HG02588 (cell line): ENCODE data around the gene HDAC5.
"Not testable (repeated sequence)": the region's sequence is repeated elsewhere in the genome, so short reads cannot be mapped to it uniquely, and the experiment has no call there.

Experiments
- ATAC-seq: cut with Tn5 transposase; IDR thresholded peaks from one replicate; pipeline ENCODE4 v1.9.1; 2021; ENCODE audit warnings: mild to moderate bottlenecking, moderate library complexity; ENCODE audit not compliant: unreplicated experiment

The HDAC5 gene

DNA sequence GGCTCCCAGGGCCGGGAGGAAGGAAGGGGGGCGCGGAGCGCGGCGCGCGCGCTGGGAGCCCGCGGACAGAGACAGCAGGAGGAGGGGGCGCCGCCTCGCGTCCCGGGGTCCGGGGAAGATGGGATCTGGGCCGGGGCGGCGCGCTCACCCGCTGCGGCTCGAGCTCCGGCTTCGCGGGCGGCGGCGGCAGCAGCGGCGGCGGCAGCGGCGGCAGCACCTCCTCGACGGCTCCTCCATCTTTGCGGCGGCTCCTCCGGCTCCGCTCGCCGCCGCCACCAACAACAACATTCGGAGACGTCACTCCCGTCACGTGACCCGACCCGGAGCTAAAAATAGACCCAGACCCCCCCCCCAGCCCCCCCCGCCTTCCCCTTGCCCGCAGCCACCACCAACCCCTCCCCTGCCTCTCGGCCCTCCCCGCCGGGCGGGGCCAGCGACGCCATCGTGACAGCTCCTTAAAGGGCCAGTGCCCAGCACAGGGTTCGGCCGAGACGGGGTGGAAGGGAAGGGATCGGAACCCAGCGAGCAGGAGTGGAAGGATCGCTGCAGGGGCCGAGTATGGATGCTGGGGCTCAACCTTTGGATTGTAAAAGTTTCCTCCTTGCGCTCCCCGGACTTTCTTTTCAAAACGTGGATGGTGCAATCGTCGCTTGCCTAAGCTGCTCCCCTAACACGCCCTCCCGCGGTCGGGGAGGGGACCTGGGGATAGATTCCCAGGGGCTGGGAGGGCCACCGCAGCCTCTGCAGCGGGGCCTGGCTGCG lies at the start of gene HDAC5:
Gene HDAC5 (minus strand): TSS at position 286 of the 762 bp plus-strand sequence. CDS start 6,126 bp downstream, outside the sequence.
- ATAC-seq = peak; percentile 92

DNA sequence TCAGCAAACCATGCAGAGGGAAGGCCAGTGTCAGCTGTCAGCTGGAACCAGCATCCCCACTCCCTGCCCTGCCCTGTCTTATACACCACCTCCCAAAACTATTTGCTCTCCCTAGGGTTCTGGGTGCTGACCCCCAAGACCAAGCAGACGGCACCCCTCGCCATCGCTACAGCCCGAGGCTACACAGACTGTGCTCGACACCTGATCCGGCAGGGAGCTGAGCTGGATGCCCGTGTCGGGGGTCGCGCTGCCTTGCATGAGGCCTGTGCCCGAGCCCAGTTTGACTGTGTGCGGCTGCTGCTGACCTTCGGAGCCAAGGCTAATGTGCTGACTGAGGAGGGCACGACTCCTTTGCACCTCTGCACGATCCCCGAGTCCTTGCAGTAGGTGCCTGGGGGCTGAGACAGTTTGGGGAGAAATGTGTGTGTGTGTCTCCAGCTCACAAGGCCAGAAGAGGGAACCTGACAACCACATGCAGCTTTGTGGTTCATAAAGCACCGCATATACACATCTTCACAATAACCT lies 48.6 kb upstream of the HDAC5 start:
- no peak for ATAC-seq

DNA sequence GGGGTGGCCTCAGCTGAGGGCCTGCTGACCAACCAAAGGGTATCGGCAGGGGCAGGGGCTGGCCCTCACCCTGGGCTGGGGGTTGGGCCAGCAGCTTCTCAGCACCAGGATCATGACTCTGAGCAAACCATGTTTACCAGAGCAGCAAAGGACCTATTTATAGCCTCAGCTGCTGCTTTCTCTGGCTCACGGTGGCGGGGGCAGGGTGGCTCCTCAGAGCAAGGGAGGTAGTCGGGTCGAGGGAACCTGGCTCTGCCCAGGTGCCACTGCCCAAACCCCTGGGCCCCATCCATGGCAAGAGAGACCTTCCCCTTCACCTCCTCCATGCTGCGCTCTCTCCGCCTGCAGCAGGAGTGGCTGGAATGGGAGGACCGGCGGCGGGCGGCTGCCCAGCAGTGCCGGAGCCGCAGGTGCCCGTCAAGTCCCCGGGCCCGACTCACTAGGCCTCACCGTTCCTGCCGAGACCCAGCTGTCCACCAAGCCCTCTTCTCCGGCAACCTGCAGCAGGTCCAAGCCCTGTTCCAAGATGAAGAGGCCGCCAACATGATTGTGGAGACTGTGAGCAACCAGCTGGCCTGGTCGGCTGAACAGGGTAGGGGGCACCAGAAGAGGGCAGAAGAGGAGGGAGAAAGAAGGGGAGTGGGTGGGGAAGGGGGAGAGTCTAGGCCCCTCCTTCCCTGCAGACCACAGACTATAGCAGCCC lies 47.2 kb upstream of the HDAC5 start, which contains the start of gene ASB16:
Gene ASB16 (plus strand): TSS at position 206 of the 703 bp plus-strand sequence. CDS start 86 bp downstream, at position 292.
- ATAC-seq = no peak

DNA sequence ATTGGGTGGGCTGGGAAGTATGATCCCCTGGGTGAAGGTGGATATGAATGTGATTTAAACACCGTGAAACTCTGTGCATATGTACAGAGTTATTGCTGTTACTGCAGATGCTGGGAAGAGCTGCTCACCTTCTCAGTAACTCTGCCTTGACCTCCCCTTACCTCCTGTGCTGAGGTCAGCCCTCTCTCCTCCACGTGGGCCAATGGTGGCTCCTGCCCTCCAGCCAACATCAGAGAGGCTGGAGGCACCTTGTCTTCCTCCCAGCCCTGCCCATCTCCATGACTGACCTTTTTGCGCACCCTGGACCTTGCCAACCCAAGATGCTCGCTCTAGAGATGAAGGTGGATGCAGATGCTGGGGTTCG lies 46.7 kb upstream of the HDAC5 start:
- ATAC-seq = no peak

DNA sequence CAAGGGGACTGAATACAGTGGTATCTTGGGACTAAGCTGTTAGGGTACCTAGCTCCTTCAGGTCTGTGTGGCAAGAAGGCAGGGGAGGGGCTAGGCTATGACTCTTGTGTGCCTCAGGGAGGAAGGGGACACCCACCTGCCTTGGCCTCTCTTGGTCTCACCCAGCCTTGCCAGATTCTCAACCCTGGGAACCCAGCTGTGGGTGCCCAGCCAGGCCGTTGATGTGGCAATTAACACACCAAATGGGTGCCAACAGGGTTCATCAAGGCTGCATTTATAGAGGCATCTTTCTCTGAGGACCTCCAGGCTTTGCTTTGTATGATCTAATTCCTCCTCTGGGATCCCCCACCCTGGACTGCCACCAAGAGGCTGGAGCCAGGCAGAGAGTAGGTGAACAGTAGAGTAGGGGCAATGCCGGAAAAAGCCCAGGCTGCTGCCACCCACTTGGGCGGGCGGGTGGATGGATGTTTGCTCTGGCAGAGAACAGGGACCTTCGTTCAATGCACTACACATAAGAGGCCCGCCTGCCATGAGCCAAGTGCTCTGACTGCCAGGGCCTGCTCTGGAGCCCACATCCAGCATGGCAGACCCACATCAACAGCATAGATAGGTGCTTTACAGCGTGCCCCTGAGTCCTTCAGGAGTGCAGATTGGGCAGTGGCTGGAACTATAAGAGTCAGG lies 43.9 kb upstream of the HDAC5 start:
- ATAC-seq = no peak

DNA sequence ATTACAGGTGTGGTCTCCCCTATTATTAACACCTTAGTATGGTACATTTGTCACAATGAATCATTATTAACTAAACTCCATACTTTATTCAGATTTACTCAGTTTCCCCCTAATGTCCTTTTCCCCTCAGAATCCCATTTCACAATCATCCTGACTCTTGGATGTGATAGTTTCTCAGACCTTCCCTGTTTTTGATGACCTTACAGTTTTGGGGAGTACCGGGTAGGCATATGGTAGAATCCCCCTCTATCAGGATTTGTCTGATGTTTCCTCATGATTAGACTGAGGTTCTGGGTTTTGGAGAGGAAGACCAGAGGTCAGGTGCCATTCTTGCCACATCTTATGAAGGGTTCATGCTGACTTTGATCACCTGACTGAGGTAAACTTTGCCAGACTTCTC lies 41.0 kb upstream of the HDAC5 start:
- no peak for ATAC-seq

DNA sequence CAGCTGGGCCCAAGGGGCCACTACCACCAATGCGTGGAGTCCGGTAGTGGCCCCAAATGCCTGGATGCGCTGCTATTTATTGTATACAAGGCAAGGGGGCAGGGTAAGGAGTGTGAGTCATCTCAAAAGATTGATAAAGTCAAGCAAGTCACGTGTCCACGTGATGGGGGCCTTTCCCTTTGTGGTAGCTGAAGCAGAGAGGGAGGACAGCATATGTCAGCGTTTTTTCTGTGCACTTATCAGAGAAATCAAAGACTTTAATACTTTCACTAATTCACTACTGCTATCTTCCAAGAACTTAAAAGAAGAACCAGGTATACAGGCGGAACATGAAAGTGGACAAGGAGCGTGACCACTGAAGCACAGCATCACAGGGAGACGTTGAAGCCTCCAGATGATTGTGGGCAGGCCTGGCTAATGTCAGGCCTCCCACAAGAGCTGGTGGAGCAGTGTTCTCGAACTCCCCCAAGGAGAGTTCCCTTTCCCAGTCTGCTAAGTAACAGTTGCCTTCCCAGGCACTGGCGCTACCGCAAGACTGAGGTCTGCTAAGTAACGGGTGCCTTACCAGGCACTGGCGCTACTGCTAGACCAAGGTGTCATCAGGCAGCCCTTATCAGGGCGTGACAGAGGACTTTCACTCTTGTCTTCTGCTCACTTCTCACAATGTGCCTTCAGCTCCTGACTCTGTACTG lies 36.2 kb upstream of the HDAC5 start:
- no peak for ATAC-seq

DNA sequence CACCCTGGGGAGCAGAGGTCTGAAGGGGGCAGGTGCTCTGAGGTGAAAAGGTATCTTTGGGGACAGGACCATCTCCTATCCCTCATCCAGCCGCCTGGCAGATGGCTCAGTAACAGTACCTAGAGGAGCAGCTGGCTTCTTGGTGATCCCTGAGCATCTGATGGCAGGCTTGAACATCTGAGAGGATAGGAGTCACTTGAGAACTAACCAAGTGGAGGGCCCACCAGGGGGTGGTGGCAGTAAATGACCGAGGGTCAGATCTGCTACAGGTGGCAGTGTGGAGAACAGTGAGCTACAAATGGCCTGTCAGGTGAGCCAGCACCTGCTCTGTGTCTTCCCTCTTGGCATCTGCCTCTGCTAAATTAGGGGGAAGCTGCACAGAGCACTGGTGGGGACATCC lies 32.0 kb upstream of the HDAC5 start:
- no peak for ATAC-seq

DNA sequence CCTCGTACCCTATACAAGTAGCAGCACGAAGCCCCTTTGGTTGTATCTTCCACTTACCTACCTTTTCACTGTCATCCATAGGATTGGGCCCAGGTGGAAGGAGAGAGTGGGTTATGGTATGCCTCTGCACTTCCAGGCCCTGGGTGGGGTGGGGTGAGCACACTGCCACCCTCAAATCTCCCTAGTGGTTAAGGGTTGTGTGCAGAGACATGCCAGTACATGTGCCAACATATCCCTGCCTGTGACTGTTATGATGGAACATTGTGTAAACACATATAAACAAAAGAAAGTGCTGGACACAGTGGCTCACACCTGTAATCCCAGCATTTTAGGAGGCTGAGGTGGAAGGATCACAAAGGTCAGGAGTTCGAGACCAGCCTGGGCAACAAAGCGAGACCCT lies 29.4 kb upstream of the HDAC5 start:
- no peak for ATAC-seq

DNA sequence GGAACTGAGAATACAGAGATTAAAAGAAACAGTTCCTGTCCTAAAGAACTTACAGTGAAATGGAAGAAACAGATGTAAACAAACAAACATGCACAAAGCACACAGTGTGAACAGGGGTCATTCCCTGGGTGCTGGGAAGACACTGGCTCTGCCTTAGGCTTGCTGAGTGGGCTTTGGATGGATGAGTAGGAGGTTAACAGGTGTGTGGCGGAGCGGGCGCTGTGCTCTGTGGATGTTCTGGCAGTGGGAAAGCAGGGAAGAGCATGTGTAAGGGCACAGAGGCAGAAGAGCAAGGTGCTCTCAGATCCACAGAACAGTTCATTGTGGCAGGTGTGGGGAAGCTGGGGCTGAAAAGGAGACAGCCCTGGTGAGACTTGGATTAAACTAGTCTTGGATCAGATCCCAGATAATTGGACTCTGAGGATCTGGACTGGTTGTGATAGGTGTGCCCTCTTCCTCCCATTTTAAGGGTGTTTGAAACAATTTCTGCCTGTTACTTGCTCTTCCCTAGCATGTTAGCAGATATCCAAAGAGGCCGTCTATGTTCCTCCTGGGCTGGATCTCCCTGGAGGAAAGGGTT lies 26.4 kb upstream of the HDAC5 start:
- no peak for ATAC-seq

DNA sequence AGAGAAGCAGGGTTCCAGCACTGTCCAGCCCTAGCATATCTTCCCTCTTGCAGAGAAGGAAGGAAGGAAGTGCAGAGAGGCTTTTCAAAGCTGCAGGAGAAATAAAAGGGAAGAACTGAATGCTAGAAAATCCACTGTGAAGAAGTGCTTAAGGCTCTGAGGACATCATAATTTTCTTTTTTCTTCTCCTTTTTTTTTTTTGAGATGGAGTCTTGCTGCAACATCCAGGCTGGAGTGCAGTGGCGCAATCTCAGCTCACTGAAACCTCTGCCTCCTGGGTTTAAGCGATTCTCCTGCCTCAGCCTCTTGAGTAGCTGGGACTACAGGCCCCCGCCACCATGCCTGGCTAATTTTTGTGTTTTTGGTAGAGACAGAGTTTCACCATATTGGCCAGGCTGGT lies 25.6 kb upstream of the HDAC5 start:
- ATAC-seq = not testable (repeated sequence)

DNA sequence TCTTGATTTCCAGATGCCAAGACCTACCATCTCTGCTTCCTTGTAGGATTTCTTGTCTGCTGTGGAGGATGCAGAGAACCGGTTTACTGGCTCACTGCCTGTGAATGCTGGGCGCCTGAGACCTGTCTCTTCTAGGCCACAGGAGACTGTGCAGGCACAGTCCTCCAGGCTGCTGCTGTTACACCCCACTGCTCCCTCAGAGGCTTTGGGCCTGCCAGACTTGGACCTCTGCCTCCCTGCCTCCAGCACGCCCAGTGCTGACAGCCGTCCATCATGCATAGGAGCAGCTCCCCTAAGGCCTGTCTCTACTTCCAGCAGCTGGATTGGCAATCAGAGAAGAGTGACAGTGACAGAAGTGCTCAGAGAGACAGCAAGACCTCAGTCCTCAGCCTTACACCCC lies 24.4 kb upstream of the HDAC5 start:
- ATAC-seq = no peak

DNA sequence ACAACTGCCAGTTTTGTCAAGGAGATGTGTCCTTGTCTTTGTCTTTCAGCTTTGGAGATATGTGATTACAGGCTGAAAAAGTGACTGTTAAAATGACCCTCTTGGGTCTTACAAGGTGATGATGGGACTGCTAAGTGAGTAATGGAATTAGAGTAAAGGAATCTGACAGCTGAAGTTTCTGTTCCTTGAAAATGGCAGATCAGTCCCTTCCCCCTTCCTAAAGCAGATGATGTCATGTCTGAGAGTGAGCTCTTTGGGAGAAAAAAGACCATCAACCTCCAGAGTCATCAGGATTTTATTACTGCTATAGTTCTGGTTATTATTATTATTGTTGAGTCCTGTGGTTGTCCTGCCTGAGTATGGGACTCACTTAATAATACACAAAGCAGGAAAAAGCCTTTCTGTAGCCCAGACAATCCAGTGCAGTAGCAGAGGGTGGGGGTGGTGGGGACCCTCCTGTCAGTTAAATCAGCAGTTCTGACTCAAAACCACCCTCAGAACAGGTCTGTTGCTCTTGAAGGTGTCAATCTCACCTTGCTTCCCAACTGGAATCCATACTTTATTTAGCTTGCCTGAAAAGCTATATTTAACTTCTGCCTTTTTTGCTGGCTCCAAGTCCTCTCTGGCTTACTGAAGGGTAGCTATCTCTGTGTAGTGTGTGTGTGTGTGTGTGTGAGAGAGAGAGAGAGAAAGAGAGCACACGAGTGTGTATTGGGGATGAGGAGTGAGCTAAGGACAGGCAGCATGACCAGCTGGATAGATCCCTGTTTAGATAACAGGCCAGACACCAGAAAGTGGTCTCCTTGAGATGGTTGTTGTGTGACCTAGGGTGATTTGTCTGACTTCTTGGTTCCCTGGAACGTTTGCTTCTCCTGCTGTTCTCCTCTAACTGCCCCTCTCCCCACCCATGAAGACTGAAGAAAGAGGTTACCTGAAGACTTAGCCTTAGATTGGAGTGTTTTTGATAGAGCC lies 23.2 kb upstream of the HDAC5 start:
- no peak for ATAC-seq

DNA sequence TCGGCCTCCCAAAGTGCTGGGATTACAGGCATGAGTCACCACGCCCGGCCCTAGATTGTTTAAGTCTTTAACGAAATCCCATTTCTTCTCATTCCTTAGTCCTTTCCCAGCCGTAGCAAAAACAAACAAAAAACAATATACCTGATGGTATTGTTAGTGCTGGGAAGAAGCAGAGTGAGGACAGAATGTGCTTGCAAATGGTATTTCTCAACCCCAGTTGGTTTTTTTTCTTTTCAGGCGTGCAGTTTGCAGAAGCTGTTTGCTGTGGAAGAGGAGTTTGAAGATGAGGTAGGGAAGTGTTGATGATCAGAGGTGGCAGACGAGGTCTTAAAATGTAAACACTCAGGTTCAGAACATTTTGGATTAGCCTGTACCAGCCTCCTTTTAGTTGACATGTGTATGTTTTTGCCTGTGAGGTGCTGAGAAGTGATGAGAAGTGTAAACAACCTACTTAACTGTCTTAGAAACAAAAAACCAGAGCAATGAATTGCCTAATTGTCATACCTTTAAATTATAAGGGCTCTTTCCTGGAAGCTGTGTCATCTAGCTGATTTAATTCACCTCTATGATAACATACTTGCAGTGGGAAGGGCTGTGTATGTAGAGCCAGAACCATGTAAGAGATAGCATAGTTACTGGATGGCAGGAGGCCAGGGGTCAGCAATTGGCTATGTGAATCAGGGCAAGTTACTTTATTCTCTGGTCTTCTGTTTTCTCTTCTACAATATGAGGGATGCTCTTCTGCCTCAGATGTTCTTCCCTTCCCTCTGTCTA lies 21.7 kb upstream of the HDAC5 start:
- no peak for ATAC-seq

DNA sequence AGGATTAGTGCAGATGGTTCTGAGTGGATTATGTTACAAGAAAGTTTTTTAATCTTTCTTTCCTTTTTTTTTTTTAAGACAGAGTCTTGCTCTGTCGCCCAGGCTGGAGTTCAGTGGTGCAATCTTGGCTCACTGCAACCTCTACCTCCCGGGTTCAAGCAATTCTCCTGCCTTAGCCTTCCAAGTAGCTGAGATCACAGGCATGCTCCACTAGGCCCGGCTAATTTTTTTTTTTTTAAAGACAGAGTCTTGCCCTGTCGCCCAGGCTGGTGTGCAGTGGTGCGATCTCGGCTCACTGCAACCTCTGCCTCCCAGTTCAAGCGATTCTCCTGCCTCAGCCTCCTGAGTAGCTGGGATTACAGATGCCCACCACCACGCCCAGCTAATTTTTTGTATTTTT lies 20.5 kb upstream of the HDAC5 start:
- ATAC-seq = not testable (repeated sequence)

DNA sequence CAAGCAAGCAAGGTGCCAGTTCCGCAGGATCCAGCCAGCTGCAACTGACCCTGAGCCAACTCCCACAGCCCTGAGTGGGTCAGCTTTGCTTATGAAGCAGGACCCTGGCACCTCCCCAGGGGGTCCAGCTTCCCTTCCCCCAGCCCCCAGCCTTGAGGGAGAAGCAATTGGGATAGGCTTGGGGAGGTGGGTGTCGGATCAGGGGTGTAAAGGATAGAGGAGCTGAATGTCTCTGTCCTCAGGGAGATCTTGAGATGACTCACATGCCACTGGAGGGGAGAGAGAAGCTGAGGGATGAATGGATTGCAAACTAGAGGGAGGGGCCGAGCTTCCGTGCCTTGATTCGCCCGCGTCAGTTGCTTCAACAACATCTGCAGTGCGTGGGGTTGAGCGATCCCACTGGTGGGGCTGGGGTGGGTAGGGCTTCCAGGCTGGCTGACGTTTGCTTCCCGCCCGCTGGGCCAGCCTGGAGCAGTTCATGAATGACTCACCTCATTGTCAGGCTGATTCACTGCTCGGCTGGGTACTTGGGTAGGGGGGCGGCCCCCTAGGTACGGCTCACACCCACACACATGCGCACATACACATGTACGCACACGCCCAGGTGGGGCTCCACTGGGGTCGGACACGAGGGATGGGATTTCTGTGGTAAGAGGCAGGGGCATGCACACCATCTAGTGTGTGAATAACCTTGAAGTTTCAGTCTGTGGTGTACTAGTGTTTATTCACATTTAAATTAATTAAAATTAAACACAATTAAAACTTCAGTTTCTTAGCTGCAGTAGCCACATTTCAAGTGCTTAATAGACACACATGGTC lies 14.7 kb upstream of the HDAC5 start:
- no peak for ATAC-seq

DNA sequence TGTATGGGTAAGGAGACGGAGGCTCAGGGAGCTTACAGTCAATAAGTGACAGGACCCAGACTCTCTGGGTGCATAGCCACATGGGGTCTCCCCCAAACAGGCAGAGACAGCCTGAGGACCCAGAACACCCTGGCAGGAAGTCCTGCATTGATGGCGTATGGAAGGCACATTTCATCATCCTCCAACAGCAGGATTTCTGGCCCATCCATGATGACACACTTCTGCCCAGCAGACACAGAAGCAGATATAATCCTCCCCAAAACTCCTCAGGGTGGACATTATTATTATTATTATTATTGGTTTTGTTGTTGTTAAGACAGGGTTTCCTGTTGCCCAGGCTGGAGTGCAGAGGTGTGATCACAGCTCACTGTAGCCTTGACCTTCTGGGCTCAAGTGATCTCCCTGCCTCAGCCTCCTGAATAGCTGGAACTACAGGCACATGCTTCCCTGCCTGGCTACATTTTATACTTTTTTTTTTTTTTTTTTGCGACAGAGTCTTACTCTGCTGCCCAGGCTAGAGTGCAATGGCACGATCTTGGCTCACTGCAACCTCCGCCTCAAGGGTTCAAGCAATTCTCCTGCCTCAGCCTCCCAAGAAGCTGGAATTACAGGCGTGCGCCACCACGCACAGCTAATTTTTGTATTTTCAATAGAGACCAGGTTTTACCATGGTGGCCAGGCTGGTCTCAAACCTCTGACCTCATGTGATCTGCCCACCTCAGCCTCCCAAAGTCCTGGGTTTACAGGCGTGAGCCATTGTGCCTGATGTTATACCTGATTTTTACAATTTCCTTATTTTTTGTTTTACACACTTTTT lies 11.5 kb upstream of the HDAC5 start:
- ATAC-seq = no peak
